GM12801 (cell line): ENCODE results near the gene KIAA0513.

Source experiments
- TF ChIP-seq, protein P1 (sequence below): IDR thresholded peaks from one replicate; pipeline ENCODE4 v1.5.1; 2011; ENCODE audit warnings: control low read depth; ENCODE audit not compliant: insufficient read length; ENCODE audit errors: extremely low read depth

The KIAA0513 gene

DNA sequence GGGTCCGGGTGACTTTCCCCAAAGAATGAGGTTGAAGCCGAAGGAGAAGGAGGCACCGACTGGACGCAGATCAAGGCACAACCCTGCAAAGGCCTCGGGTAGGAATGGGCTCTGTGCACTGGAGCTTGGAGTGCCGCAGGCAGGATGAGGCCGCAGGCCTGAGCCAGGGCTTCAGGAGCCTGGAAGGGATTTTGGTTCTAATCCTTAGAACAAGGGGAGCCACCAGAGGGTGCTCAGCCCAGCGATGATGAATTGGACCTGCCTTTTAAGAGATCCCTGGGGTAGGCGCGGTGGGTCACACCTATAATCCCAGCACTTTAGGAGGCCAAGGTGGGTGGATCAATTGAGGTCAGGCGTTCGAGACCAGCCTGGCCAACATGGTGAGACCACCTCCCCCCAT lies 76.6 kb downstream of the KIAA0513 start:
- TF ChIP-seq, protein P1, sequence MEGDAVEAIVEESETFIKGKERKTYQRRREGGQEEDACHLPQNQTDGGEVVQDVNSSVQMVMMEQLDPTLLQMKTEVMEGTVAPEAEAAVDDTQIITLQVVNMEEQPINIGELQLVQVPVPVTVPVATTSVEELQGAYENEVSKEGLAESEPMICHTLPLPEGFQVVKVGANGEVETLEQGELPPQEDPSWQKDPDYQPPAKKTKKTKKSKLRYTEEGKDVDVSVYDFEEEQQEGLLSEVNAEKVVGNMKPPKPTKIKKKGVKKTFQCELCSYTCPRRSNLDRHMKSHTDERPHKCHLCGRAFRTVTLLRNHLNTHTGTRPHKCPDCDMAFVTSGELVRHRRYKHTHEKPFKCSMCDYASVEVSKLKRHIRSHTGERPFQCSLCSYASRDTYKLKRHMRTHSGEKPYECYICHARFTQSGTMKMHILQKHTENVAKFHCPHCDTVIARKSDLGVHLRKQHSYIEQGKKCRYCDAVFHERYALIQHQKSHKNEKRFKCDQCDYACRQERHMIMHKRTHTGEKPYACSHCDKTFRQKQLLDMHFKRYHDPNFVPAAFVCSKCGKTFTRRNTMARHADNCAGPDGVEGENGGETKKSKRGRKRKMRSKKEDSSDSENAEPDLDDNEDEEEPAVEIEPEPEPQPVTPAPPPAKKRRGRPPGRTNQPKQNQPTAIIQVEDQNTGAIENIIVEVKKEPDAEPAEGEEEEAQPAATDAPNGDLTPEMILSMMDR: no peak

DNA sequence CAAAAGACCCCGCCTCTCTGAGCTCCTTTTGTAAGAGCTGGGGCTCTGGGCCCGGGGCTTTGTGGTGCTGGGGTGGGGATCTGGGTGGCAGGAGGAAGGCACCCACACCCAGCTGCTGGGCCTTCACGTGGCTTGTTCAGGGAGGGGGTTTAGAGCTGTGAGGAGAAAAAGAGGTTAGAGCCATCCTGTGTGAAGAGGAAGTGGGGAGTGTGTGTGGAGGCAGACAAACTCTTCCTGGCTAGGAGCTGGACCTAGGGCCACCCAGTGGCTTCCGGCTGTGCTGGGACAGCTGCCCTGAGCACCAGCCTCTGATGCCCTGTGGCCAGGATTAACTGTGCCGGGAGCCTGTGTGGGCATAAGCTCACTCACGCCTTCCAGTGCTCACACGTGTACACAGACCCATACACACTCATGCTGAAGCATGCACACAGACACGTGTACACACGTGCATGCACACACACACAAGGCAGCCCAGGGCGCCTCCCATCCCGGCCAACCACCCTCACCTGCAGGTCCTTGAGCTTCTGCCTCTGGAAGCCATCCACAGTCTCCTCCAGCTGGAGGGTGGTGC lies 77.3 kb downstream of the KIAA0513 start:
- TF ChIP-seq, protein P1: no peak

DNA sequence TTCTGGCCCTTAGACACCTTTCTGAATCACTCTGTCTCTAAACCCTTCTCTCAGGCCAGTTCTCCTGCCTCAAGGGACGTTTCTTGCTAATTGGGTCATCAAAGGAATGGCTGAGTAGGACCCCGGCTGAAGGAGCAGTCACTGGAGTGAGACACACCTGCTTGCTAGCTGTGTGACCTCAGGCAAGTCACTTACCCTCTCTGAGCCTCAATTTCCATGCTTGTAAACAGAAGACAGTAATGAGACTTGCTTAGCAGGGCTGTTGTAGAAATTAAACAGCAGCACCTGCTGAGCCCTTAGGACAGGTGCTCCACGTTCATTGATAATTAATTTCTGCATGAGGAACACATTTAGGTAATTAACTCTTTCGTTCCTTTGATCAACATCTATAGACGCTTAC lies 77.9 kb downstream of the KIAA0513 start:
- TF ChIP-seq, protein P1: no peak

DNA sequence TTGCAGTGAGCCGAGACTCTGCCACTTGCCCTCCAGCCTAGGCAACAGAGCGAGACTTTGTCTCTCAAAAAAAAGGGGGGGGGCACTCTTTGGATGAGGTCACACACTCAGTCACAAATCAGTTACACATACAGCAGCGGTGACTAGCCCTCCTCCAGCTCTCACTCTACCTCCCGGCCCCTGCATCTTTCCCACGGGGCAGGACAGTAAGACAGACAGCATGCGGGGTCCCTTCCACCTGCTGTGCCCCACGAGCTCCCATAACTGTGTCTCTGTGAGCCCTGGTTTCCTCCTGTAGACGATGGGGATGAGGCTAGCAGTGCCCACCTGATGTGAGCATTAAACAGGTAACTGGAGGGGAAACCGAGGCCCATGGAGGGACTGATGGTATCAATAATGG lies 79.5 kb downstream of the KIAA0513 start:
- TF ChIP-seq, protein P1: no peak

DNA sequence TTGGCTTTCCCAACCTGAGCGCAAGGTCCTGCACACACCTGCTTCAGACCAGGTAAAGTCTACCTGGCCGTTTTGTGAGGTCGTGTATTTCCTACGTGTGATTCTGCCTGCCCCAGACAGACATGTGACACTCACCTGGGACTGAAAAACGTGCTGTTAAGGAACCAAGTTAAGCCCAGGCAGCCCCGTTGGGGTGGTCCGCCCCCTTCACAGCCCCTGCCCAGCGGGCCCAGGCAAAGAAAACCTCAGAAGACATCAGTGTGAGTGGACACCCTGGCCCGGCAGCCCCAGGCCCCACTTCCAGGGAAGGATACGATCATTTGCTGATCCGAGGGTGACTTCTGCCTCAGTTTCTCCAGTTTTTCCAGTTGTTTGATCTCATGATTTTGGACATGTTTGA lies 79.9 kb downstream of the KIAA0513 start:
- TF ChIP-seq, protein P1: no peak

DNA sequence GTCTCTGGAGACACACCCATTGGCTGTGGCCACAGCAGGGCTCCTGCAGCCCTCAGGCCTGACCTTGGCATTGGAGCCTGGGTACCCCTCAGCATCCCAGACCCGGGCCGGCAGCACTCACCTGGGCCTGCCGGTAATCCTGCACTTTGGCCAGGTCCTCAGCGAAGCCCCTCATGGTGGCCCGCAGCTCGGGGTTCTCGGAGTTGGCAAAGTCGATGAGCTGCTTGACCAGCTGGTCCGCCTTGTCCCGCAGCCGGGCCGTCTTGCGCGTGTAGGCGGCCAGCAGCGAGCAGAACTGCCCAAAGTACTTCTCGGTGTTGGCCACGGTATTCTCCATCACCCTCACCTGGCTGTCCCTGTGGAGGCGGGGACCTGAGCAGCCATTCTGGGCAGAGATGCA lies 82.5 kb downstream of the KIAA0513 start:
- TF ChIP-seq, protein P1: no peak

DNA sequence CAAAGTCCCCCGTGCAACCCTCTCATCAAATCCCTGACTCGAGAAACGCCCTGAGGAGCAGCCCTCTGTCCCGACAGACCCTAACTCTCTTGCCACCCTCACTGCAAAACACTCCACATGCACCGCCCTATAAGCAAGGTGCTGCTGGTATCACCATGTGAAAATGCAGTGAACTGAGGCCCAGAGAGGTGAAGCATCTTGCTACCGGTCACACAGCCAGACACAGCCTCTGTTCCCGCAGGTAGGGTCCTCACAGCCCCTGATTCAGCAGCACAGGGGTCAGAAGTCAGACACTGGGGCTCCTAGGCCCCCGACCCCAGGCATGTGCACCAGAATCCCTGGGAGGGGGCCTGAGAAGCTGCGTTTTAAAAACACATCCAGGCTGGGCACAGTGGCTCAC lies 83.6 kb downstream of the KIAA0513 start:
- TF ChIP-seq, protein P1: no peak
